ENCODE results near the gene PPIP5K2.

The PPIP5K2 gene

DNA sequence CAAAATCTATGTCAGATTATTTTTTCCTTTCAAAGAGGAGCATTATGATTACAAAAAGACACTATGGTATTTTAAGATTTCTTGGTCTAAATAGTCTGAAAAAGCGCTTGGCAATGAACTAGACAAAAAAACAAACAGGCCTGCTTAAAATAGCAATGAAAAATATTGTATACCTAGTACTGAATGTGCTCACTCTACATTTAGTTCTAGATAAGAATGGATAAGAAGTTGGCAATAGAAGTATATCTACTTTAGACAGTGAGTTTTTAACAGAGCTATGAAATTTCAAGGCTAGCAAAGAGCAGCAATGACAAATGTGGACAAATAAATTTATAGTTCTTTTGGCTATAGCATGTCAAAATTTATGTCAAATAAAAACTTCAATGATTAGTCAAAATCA, 26.4 kb upstream of the PPIP5K2 start:
- H3K27ac ChIP-seq: no peak overlapping the region
- TF ChIP-seq, protein P1, sequence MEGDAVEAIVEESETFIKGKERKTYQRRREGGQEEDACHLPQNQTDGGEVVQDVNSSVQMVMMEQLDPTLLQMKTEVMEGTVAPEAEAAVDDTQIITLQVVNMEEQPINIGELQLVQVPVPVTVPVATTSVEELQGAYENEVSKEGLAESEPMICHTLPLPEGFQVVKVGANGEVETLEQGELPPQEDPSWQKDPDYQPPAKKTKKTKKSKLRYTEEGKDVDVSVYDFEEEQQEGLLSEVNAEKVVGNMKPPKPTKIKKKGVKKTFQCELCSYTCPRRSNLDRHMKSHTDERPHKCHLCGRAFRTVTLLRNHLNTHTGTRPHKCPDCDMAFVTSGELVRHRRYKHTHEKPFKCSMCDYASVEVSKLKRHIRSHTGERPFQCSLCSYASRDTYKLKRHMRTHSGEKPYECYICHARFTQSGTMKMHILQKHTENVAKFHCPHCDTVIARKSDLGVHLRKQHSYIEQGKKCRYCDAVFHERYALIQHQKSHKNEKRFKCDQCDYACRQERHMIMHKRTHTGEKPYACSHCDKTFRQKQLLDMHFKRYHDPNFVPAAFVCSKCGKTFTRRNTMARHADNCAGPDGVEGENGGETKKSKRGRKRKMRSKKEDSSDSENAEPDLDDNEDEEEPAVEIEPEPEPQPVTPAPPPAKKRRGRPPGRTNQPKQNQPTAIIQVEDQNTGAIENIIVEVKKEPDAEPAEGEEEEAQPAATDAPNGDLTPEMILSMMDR (conservative IDR thresholded peaks at IDR 0.05): no peak
- no peak for TF ChIP-seq ZFX (IDR thresholded peaks at IDR 0.05)

DNA sequence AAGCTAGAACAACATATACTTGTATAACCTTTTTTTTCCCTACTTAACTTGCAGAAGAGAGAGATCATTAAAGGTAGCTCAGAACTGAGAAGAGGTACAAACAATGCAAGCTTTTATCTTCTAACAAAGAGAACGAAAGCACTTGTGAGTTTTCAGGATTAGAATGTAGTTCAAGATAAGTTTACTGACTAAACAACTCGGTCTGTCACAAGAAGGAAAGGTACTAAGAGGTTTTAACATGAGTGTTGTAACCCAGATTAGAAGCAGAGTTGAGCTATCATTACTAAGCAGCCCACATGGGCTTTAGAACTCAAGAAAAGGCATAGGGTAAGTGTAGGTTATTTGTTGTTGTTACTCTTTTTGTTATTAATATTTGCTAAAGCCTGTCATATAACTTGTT, 25.4 kb upstream of the PPIP5K2 start:
- no peak for TF ChIP-seq ZFX (IDR thresholded peaks at IDR 0.05)
- TF ChIP-seq, protein P1 (conservative IDR thresholded peaks at IDR 0.05): no peak
- H3K27ac ChIP-seq: no peak overlapping the region

DNA sequence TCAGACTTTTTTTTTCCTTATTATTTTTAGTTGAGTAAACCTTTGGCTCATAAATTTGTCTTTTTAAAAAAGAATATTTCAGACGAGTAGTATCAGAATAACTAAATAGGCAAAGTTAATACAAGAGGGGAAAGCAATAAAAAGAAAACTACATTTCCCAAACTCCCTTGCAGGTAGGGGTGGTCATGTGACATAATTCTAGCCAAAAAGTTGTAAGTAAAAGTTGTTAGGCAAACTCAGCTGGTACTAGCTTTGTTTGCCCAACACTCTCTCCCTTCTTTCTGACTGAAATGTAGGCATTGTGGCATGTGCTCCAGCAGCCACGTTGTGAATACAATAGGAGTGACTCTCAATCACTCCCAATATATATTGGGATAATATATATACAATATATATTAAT, 21.1 kb upstream of the PPIP5K2 start:
- no peak overlapping the region for H3K27ac ChIP-seq
- TF ChIP-seq, protein P1 (conservative IDR thresholded peaks at IDR 0.05): no peak
- TF ChIP-seq ZFX (IDR thresholded peaks at IDR 0.05): no peak

DNA sequence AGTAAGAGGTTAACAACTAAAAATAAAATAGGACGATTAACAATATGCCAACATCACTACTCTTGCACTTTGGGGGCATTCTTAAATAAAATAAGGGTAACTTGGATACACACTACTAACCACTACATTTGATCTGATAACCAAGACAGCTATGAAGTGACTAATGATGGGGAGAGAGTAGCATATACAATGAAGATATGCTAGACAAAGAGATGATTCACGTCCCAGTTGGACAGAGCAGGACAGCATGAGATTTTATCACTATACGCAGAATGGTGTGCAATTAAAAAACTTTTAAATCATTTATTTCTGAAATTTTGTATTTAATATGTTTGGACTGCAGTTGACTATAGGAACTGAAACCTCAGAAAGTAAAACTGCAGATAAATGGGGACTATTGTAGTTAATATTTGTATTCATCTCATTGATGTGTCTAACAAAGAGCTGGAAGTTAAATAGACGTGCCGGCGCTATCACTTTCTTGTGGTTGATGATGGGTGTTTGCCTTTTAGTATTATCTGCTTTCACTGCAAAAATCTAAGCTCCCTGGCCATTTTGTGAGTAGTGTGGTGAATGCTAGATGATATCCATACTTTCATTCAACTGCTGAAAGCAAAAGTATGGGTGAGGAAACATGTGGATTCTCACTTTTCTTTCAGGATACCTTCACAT, 18.9 kb upstream of the PPIP5K2 start:
- TF ChIP-seq, protein P1 (conservative IDR thresholded peaks at IDR 0.05): no peak
- TF ChIP-seq ZFX (IDR thresholded peaks at IDR 0.05): no peak
- H3K27ac ChIP-seq: no peak overlapping the region

DNA sequence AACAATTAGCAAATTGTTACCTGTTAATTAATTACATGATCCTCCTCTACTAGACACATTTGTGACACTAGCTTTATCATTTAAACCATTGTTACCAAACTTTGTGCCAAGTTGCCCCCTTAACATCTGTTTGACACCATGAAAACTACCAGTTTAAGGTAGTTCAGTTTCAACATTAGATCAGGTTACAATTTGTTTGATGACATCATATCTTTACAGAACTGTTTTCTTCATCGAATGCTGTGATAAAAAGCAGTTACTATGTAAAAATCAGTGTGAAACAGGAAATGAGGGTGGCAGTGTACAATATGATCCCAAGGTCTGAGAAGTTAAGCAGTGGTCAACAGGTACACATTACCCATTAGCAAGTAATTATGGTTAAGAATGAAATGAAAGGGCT, 17.9 kb upstream of the PPIP5K2 start:
- no peak overlapping the region for H3K27ac ChIP-seq
- no peak for TF ChIP-seq ZFX (IDR thresholded peaks at IDR 0.05)
- TF ChIP-seq, protein P1 (conservative IDR thresholded peaks at IDR 0.05): no peak

DNA sequence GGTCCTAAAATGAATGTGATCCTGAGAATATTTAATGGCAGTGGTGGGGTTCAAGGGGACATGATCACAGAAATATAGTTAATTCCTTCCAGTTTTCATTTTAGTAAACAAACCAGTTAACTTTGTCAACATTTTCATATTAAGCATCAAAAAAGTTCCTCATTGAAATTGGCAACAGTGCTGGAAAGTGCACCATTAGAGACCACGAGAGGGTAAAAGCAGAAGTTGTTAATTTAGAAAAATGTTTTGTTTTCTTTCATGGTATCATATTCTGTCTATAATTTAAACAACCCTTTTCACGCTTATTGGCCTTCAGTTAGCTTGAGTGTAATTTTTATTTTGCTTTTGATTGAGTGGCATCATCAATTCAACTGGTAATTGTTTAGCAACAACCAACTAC, 12.0 kb upstream of the PPIP5K2 start:
- no peak for TF ChIP-seq ZFX (IDR thresholded peaks at IDR 0.05)
- TF ChIP-seq, protein P1 (conservative IDR thresholded peaks at IDR 0.05): no peak

DNA sequence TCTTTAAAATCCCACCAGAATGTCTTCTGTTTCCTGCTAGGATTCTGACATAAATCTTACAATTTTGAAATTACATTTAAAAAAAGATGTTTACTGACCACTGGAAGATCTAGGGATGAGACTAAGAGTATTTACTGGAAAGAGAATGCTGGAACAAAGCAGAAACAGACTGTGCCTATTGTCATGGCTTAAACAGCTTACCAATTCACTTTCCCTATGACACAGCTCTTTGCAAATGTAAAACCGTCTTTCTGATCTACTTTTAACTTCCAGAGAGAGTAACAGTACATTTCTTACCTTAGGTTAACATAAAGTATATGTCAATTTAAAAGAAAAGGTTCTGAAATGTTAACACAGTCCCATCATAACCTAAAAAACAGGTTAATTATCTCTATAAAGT, 10.8 kb upstream of the PPIP5K2 start:
- no peak for TF ChIP-seq ZFX (IDR thresholded peaks at IDR 0.05)
- TF ChIP-seq, protein P1 (conservative IDR thresholded peaks at IDR 0.05): no peak
- H3K27ac ChIP-seq: no peak overlapping the region

More for the DNA sequence above, 12.0 kb upstream of the PPIP5K2 start:
- no peak overlapping the region for H3K27ac ChIP-seq

Measured in C4-2B (cell line).